Type B pancreatic cell (in vitro differentiated cells): ENCODE measurements around the gene NUDT4. TPM values are rescaled to one million over a fixed set of nuclear protein-coding genes. Genes with fewer than 3 reads are reported as not detected.

Source experiments
- DNase-seq: peaks from one replicate; pipeline ENCODE4 v3.0.0; 2021; ENCODE audit warnings: mixed read lengths; ENCODE audit not compliant: unreplicated experiment; ENCODE audit errors: extremely low spot score
- H3K27ac Mint-ChIP-seq: 2 replicates; pipeline ENCODE4 v1.8.0; 2021; ENCODE audit warnings: mild to moderate bottlenecking, mixed read lengths
- H3K27me3 Mint-ChIP-seq: 2 replicates; pipeline ENCODE4 v1.8.0; 2021; ENCODE audit warnings: mixed read lengths
- H3K36me3 Mint-ChIP-seq: 2 replicates; pipeline ENCODE4 v1.8.0; 2021; ENCODE audit warnings: mixed read lengths
- H3K4me1 Mint-ChIP-seq: one replicate; pipeline ENCODE4 v1.8.0; 2021; ENCODE audit warnings: mixed read lengths; ENCODE audit not compliant: unreplicated experiment
- H3K4me3 Mint-ChIP-seq: 2 replicates; pipeline ENCODE4 v1.8.0; 2021; ENCODE audit warnings: mild to moderate bottlenecking, mixed read lengths
- H3K9me3 Mint-ChIP-seq: 2 replicates; pipeline ENCODE4 v1.8.0; 2021; ENCODE audit warnings: mixed read lengths
- total RNA-seq: library from RNA; stranded (reverse); gene quantifications from 2 replicates; pipeline ENCODE4 v1.2.1, GENCODE V29; 2021; ENCODE audit warnings: low replicate concordance
- TF ChIP-seq, protein P1 (sequence below): fragments of 200-600 bp; sonication (generic); conservative IDR thresholded peaks from 2 replicates; pipeline ENCODE4 v1.5.0; 2021; ENCODE audit warnings: antibody characterized with exemption, mild to moderate bottlenecking

The NUDT4 gene
- total RNA-seq, 1 donor from 2014 or later = 89.8 TPM

DNA sequence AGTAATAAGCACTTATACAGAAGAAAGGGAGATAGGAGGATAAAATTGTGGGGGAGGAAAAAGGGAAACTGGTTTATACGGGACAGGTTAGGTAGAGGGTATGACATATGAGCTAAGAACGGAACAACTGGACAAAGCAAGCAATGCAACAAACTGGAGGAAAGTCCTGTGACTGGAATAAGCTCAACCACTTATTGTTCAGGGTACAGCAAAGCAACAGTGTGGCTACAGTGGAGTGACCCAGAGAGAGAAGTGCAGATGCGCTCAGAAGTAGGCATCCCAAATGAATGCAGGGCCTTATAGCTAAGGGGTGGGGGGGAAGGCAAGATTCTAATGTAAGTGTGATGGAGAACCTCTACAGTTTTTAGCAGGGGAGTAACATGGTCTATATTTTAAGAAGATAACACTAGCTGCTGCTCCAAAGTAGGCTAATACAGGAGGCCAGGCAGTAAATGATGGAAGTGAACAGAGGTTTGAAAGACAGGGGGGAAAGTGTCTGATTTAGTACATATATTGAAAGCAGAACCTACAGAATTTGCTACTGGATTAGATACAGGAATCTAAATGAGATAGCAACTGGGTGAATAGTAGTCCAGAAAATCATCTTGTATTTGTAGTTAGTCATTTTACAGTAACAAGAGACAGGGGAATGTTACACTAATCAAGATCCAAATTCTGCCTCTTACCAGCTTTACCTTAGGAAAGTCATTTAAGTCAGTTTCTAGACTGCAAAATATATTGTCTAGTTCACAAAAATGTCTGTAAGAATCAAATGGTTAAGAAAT is 60.7 kb downstream of the NUDT4 start:
- Mint-ChIP-seq H3K27me3 (no peaks in the 10 kb centered on the region), H3K4me1 (peaks cover 42% of the 10 kb centered on the region), H3K27ac (peak overlapping the region; percentile 5), H3K4me3 (peak overlapping the region; percentile 84), H3K36me3 (no peaks in the 10 kb centered on the region), H3K9me3 (no peaks in the 10 kb centered on the region)
- no peak for DNase-seq
- TF ChIP-seq, protein P1, sequence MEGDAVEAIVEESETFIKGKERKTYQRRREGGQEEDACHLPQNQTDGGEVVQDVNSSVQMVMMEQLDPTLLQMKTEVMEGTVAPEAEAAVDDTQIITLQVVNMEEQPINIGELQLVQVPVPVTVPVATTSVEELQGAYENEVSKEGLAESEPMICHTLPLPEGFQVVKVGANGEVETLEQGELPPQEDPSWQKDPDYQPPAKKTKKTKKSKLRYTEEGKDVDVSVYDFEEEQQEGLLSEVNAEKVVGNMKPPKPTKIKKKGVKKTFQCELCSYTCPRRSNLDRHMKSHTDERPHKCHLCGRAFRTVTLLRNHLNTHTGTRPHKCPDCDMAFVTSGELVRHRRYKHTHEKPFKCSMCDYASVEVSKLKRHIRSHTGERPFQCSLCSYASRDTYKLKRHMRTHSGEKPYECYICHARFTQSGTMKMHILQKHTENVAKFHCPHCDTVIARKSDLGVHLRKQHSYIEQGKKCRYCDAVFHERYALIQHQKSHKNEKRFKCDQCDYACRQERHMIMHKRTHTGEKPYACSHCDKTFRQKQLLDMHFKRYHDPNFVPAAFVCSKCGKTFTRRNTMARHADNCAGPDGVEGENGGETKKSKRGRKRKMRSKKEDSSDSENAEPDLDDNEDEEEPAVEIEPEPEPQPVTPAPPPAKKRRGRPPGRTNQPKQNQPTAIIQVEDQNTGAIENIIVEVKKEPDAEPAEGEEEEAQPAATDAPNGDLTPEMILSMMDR = no peak

DNA sequence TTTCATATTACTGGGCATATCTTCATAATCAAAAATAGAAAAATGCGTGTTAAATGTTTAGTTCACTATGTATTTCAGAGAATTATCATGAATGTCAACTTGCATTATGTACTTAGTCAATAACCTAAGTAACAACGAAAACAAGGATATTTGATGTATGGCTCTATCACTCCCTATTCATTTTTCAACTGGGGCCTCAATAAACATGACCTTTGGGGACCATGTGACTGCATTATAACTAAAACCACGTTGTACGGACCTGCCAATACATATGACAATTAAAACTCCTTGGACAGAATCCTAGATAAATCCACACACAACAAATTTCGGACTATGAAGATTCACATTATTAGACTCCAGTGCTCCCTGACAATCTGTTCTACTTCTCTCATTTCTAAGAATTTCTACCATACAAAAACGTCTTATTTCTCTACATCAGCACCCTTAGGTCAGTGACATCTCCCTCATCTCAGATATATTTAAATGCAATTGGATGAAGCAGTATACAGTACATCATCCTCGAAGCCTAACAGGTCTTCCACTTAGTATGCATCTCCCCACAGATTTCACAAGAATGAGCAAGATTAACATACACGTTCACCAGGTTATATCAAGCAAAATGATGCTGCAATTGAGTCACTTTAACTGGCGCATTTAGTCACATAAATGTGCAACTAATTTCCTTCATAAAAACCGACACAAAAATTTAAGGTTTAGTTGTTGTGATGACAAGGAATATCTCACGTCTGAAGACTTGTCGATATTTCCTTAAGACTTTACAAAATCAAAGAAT is 62.5 kb downstream of the NUDT4 start:
- no peak for DNase-seq
- peak overlapping the region; percentile 91 for H3K27ac Mint-ChIP-seq
- H3K4me3 Mint-ChIP-seq = peak overlapping the region; percentile 92
- no peaks in the 10 kb centered on the region for H3K36me3 Mint-ChIP-seq
- no peaks in the 10 kb centered on the region for H3K9me3 Mint-ChIP-seq
- no peaks in the 10 kb centered on the region for H3K27me3 Mint-ChIP-seq
- peaks cover 40% of the 10 kb centered on the region for H3K4me1 Mint-ChIP-seq
- TF ChIP-seq, protein P1 = no peak

DNA sequence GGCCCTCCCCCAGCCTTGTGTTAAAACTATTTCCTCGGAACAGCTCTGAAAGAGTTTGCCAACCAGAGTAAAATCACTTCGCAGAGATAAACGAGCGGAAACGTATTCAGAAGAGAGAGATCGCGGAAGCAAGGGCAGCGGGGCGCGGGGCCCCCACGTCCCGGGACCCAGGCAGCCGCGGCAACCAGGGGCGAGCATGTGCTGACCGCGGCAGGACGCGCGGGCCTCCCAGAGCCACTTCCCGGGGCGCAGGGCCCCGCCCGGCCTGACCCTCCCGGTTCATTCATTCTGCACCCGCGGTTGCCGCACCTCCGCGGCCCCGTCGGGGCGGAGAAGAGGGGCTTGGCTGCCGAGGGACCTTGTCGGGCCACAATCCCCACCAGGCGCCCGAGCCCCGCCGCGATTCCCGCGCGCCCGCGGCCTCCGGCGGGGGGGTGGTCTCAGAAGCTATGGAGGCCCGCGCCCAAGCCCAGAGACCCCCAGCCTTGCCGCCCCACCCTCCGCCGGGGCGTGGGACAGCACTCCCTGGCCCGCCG is 63.4 kb downstream of the NUDT4 start:
- peak overlapping the region; percentile 92 for H3K4me3 Mint-ChIP-seq
- H3K9me3 Mint-ChIP-seq = no peaks in the 10 kb centered on the region
- H3K4me1 Mint-ChIP-seq = peaks cover 40% of the 10 kb centered on the region
- TF ChIP-seq, protein P1 = no peak
- H3K27ac Mint-ChIP-seq = peak overlapping the region; percentile 91
- peak; percentile 67 for DNase-seq
- H3K27me3 Mint-ChIP-seq = no peaks in the 10 kb centered on the region
- no peaks in the 10 kb centered on the region for H3K36me3 Mint-ChIP-seq

DNA sequence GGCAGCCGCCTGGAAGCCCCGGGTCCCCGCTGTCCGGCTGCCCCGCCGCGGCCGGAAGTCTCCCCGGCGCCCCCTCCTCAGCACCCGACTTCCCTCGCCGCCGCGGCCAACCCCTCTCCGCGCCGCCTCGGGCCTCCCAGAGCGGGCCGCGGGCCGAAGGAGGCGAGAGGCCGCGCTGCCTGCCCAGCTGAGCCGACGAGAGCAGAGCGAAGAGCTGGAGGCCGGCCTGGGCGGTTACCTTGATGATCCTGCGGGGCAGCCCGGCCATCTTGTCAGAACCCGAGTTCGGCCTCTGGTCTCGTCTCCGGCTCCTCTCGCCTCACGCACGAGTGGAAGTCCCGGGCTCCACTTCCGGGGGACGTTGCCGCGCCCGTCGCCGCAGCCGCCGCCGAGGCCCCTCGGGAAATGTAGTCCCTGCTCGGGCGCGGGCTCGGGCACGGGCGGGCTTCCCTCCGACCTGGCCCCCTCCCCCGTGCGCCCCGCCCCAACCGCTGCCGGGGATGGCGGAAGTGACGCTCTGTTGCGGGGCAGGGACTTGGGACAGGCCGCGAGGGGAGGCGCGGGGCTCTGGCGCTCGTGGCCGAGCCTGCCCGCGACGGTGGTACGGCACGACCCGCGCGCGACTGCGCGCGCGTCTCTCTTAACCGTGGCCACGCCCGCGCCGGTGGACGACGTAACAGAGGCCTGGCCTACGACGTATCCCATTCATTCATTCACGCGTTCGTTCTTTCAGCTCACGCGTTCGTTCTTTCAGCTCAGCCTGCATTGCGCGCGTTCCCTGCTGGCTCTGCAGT is 64.1 kb downstream of the NUDT4 start, which contains the start of gene UBE2N:
Gene UBE2N (minus strand): TSS at position 331 of the 794 bp plus-strand sequence. CDS start 63 bp downstream, at position 268.
- peak within 1 kb of the TSS; percentile 99 for H3K27ac Mint-ChIP-seq
- peak within 1 kb of the TSS; percentile 95 for H3K4me3 Mint-ChIP-seq
- peaks cover 37% of the 10 kb centered on the region for H3K4me1 Mint-ChIP-seq
- peak; percentile 99 for DNase-seq
- no peaks in the 10 kb centered on the region for H3K27me3 Mint-ChIP-seq
- no peaks in the 10 kb centered on the region for H3K36me3 Mint-ChIP-seq
- H3K9me3 Mint-ChIP-seq = no peaks in the 10 kb centered on the region
- TF ChIP-seq, protein P1 = peak; percentile 23
